C4-2B (cell line): ENCODE data around the gene MGAT1.

Source experiments
- H3K27ac ChIP-seq: fragments of 450-650 bp; 2 replicates; pipeline ENCODE4 v1.5.1; 2017
- CTCF ChIP-seq: fragments of 450-650 bp; conservative IDR thresholded peaks from 2 replicates; pipeline ENCODE4 v1.5.1; 2017; ENCODE audit warnings: mild to moderate bottlenecking
- ZFX ChIP-seq: fragments of 450-650 bp; IDR thresholded peaks from 2 replicates; pipeline ENCODE4 v1.6.1; 2017

The MGAT1 gene

GRCh38 chr5:180801596-180802324 lies 846 bp downstream of the MGAT1 start:
- no peak for TF ChIP-seq ZFX
- no peak for TF ChIP-seq CTCF
- H3K27ac ChIP-seq: peak overlapping the region; percentile 88

- no peak overlapping the region for H3K27ac ChIP-seq
- TF ChIP-seq ZFX (no peak), CTCF (no peak)
Measured at GRCh38 chr5:180799902-180800801, 2.5 kb downstream of the MGAT1 start.

GRCh38 chr5:180799194-180799593 lies 3.4 kb downstream of the MGAT1 start:
- TF ChIP-seq ZFX: no peak
- TF ChIP-seq CTCF: peak; percentile 52
- H3K27ac ChIP-seq: no peak overlapping the region

- TF ChIP-seq ZFX (no peak), CTCF (no peak)
- H3K27ac ChIP-seq: no peak overlapping the region
Measured at GRCh38 chr5:180798193-180798592, 4.4 kb downstream of the MGAT1 start.

- TF ChIP-seq ZFX: no peak
- TF ChIP-seq CTCF: no peak
Measured at GRCh38 chr5:180797256-180798192, 5.1 kb downstream of the MGAT1 start.

GRCh38 chr5:180795771-180796313 lies 6.8 kb downstream of the MGAT1 start:
- TF ChIP-seq ZFX (no peak), CTCF (no peak)
- H3K27ac ChIP-seq: no peak overlapping the region

More at GRCh38 chr5:180797256-180798192, 5.1 kb downstream of the MGAT1 start:
- H3K27ac ChIP-seq: no peak overlapping the region
